Neural crest cell (in vitro differentiated cells): ENCODE measurements around the gene MUC5AC. TPM values are rescaled to one million over a fixed set of nuclear protein-coding genes. Genes with fewer than 3 reads are reported as not detected.
"Not testable (repeated sequence)": the region's sequence is repeated elsewhere in the genome, so short reads cannot be mapped to it uniquely, and the experiment has no call there.

Experiments
- DNase-seq: peaks from one replicate; pipeline ENCODE4 v3.0.0; 2021; ENCODE audit warnings: low read depth, mixed read lengths, low spot score
- H3K27ac Mint-ChIP-seq: one replicate; pipeline ENCODE4 v1.8.0; 2021; ENCODE audit warnings: mild to moderate bottlenecking, mixed read lengths; ENCODE audit not compliant: unreplicated experiment
- H3K27me3 Mint-ChIP-seq: 2 replicates; pipeline ENCODE4 v1.8.0; 2021; ENCODE audit warnings: low read depth, mild to moderate bottlenecking, mixed read lengths
- H3K36me3 Mint-ChIP-seq: 2 replicates; pipeline ENCODE4 v1.8.0; 2021; ENCODE audit warnings: low read depth, mild to moderate bottlenecking, mixed read lengths
- H3K4me1 Mint-ChIP-seq: 2 replicates; pipeline ENCODE4 v1.8.0; 2021; ENCODE audit warnings: mixed read lengths
- H3K4me3 Mint-ChIP-seq: one replicate; pipeline ENCODE4 v1.8.0; 2021; ENCODE audit warnings: mild to moderate bottlenecking, mixed read lengths
- H3K9me3 Mint-ChIP-seq: 2 replicates; pipeline ENCODE4 v1.8.0; 2021; ENCODE audit warnings: mixed read lengths
- total RNA-seq: library from RNA; stranded (reverse); gene quantifications from 2 replicates; pipeline ENCODE4 v1.2.1, GENCODE V29; 2021
- TF ChIP-seq, protein P1 (sequence below): fragments of 200-600 bp; sonication (generic); conservative IDR thresholded peaks from 2 replicates; pipeline ENCODE4 v1.5.0; 2021; ENCODE audit warnings: antibody characterized with exemption, mild to moderate bottlenecking

Gene MUC5AC
- total RNA-seq, 1 donor from 2014 or later, result not detected

DNA sequence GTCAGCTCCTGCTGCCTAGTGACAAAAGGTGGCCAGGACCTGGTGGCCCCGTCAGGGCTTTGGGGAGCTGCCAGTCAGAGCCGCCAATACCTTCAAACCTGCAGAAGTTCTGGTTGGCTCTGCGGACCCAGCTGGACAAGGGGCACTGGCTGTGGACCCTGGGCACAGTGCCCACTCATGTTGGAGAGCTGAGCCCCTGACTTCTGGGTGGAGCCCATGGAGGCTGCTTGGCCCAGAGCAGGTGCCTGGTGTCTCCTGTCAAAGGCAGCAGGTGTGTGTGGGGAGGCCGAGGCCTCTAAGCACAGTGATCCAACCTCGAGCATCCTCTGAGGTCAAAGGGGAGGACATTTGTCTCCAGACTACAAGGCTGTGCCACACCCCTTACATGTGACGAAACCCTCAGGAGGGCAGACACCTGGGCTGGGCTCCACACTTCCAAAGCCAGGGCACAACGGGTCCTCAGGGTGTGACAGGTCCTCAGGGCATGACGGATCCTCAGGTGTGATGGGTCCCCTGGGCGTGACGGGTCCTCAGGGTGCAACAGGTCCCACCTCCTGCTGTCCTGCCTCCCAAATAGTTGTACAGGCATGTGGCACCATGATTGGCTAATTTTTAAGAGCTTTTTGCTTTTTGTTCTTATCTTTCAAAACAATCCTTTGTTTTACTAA, 46.1 kb upstream of the MUC5AC start:
- TF ChIP-seq, protein P1, sequence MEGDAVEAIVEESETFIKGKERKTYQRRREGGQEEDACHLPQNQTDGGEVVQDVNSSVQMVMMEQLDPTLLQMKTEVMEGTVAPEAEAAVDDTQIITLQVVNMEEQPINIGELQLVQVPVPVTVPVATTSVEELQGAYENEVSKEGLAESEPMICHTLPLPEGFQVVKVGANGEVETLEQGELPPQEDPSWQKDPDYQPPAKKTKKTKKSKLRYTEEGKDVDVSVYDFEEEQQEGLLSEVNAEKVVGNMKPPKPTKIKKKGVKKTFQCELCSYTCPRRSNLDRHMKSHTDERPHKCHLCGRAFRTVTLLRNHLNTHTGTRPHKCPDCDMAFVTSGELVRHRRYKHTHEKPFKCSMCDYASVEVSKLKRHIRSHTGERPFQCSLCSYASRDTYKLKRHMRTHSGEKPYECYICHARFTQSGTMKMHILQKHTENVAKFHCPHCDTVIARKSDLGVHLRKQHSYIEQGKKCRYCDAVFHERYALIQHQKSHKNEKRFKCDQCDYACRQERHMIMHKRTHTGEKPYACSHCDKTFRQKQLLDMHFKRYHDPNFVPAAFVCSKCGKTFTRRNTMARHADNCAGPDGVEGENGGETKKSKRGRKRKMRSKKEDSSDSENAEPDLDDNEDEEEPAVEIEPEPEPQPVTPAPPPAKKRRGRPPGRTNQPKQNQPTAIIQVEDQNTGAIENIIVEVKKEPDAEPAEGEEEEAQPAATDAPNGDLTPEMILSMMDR, result no peak
- Mint-ChIP-seq H3K36me3 (no peaks in the 10 kb centered on the region), H3K27ac (no peak overlapping the region), H3K27me3 (peaks cover 4% of the 10 kb centered on the region), H3K4me3 (no peak overlapping the region), H3K4me1 (no peaks in the 10 kb centered on the region), H3K9me3 (no peaks in the 10 kb centered on the region)
- no peak for DNase-seq

DNA sequence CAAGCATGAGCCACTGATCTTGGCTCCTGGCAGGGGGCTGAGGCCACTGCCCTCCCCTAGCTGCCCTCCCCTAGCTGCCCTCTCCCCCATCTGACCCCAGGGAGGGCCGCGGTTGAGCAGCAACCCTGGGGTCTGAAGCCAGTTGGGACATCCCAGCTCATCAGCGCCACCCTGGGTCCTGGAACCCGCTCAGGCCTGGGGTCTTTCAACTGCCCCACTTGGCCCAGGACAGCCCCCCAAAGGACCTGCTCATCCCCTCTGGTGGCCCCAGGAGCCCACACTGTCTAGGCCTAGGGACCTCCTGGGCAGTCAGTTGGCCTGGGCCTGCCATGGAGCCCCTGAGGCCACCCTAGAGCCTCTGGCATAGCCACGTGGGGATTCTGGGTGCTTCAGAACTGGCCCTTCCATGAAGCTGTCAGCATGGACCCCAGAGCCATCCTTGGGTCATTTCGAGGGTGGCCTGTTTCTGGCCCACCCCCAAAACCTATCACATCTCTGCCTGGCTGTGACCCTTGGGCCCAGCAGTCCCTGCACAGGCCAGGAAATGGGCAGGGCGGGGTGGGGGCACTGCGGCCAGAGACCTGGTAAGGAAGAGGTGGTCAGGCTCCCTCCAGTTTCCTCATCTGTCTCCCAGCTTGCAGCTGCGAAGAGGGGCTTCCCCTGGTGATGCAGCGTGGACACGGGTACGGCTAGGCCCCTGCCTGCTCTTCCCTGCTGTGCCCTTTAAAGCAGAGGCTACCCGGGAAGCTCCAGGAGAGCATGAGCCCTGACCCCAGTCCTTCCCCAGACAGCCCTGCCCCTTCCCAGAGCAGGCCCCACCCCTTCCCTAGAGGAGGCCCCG, 45.2 kb upstream of the MUC5AC start:
- DNase-seq, result no peak
- Mint-ChIP-seq H3K36me3 (no peaks in the 10 kb centered on the region), H3K4me3 (no peak overlapping the region), H3K4me1 (no peaks in the 10 kb centered on the region), H3K9me3 (no peaks in the 10 kb centered on the region), H3K27ac (no peak overlapping the region), H3K27me3 (peaks cover 4% of the 10 kb centered on the region)
- TF ChIP-seq, protein P1, result no peak

DNA sequence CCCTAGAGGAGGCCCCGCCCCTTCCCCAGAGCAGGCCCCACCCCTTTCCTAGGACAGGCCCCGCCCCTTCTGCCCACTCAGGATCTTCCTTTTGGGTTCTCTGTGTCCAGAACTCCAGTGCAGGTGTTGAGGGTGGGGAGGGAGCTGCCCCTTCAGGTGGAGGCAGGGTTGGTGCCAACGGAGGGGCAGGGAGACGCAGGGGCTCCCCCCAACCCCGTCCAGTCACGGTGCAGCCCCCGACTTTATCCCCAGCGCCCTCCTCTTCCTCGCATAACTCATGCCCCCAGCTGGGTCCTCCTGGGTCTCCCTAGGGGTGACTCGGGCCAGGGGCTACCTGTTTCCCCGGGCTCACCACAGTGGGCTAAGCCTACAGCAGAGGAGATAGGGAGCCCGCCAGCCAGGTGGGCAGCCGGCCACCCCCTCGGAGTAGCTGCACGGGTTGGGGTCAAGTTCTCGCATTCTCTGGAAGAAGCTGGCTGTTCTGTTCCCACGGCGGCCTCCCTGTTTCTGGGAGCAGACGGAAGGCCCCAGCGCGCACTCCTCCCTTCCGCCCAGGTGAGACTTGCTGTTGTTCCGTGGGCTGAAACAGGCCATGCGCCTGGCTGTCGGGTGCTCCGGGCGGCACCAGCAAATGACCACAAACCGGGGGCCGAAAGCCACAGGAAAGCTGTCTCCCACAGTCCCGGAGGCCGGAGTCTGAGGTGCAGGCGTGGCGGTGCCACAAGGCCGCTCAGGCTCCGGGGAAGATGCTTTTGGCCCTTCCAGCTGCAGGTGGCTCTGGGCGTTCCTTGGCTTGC, 44.1 kb upstream of the MUC5AC start:
- Mint-ChIP-seq H3K27ac (no peak overlapping the region), H3K4me3 (no peak overlapping the region), H3K9me3 (no peaks in the 10 kb centered on the region), H3K27me3 (peaks cover 4% of the 10 kb centered on the region), H3K4me1 (no peaks in the 10 kb centered on the region), H3K36me3 (no peaks in the 10 kb centered on the region)
- TF ChIP-seq, protein P1, result no peak
- DNase-seq, result no peak

DNA sequence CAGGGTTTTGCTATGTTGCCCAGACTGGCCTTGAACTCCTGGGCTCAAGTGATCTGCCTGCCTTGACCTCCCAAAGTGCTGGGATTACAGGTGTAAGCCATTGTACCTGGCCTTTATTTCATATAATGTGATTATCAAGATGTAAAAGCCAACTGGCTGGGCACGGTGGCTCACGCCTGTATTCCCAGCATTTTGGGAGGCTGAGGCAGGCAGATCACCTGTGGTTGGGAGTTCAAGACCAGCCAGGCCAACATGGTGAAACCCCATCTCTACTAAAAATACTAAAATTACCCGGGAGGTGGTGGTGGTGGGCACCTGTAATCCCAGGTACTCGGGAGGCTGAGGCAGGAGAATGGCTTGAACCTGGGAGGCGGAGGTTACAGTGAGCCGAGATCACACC, 42.5 kb upstream of the MUC5AC start:
- DNase-seq, H3K36me3 Mint-ChIP-seq, H3K4me3 Mint-ChIP-seq, H3K27me3 Mint-ChIP-seq, H3K4me1 Mint-ChIP-seq, H3K27ac Mint-ChIP-seq, H3K9me3 Mint-ChIP-seq: not testable (repeated sequence)

DNA sequence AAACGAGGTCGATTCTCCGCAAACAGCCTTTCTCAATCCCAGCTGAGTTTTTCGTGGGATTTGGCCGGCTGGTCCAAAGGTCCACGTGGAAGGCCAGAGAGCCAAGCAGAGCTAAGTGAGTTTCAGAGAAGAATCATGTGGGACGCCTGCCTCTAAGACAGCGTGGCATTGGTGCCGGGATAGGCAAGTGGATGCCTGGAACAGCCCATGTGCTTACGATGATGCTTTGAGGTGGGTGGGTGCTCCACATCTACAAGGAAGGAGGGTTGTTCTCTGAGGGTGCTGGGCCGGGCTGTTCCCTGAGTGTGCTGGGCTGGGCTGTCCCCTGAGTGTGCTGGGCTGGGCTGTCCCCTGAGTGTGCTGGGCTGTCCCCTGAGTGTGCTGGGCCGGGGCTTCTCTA, 41.6 kb upstream of the MUC5AC start:
- H3K27me3 Mint-ChIP-seq, result peaks cover 4% of the 10 kb centered on the region
- H3K36me3 Mint-ChIP-seq, result no peaks in the 10 kb centered on the region
- no peak overlapping the region for H3K4me3 Mint-ChIP-seq
- H3K9me3 Mint-ChIP-seq, result no peaks in the 10 kb centered on the region
- H3K4me1 Mint-ChIP-seq, result no peaks in the 10 kb centered on the region
- TF ChIP-seq, protein P1, result no peak
- no peak for DNase-seq
- H3K27ac Mint-ChIP-seq, result no peak overlapping the region
